Stimulated activated CD4-positive, alpha-beta T cell treated with anti-CD3 and anti-CD28 coated beads, TNF-alpha, amount 100 ng/mL, for 4 hours (primary cell): ENCODE results near the gene TLR7.

Experiments
- DNase-seq, 3 experiments: peaks; one replicate each; pipeline ENCODE4 v3.0.0-alpha.2; 2020; ENCODE audit warnings: low read depth in 3 of 3

TLR7 gene

GRCh38 chrX:12866451-12867377, at the start of gene TLR7:
Gene TLR7 (plus strand): TSS chrX:12867072. CDS start chrX:12867579, 507 bp downstream.
- no peak for DNase-seq

DNA sequence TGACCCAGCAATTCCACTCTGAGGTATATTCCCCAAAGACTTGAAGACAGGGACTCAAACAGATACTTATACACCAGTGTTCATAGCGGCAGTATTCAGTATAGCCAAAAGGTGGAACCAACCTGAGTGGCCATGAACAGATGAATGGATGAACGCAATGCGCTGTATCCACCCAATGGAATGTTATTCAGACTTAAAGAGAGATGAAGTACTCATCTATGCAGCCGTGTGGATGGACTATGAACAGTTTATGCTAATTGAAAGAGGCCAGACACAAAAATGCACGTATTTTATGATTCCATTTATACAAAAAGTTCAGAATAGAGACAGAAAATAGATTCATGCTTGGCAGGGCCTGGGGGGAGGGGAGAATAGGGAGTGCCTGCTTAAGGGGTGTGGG, 49.3 kb upstream of the TLR7 start:
- no peak for DNase-seq

DNA sequence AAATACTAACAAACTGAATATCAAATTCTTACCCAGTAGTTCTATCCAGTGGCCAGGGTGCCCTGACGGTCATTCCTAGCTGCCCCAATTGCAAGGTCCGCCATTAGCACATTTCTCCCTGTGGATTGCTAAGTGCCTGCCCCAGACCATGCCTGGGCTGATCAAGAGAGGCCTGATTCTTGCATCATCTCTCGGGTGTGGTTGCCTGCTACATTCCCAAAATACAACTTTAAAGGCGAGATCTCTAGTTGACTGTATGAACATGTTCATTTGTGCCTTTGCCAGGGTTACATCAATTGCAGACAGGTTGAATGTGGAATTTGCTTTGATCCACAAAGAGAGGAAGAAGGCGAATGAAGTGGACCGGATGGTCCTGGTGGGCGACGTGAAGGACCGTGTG, 47.6 kb upstream of the TLR7 start:
- DNase-seq, result no peak

DNA sequence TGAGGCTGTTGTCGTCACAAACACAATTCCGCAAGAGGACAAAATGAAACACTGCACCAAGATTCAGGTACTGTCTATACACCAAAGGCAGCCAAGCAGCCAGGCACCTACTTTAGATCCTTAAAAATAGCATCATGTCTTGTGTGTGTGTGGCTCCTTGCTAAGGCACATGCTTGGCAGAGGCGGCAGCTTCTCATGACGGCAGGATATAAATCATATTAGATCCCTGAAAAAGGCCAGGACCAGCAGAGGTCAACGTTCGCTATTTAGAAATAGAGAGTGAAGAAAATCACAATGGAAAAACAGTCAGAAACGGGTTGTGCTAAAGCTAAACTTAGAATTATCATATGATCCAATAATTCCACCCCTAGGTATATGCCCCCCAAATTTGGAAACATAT, 46.1 kb upstream of the TLR7 start:
- no peak for DNase-seq

DNA sequence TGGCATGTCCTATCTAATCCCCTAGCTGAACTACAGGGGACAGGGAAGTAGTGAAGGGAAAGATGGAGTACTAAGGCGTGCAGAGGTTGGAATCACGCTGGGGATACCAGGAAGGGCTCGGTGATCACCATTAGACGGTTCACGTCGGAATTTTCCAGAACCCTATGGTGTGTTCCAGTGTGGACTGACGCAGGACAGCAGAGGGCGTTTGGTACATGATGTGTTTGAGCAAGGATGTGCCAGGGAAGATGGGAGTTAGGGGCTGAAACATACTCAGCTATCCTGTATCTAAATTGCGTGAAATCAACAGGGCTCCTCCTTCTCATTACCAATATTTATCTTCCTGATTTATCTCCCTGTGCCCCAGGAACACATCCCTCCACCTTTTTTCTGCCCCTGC, 41.9 kb upstream of the TLR7 start:
- DNase-seq, result no peak

DNA sequence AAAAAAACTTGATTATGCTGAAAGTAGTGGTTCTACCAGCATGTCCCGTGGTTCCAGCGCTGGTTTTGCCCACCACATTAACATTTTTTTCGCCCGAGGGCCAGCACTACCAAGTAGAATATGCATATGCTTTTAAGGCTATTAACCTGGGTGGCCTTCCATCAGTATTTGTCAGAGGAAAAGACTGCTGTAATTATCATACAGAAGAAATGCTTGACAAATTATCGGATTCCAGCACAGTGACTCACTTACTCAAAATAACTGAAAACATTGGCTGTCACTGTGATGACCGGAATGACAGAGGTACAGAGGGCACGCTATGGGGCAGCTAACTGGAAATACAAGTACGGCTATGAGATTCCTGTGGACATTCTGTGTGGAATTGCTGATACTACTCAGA, 41.1 kb upstream of the TLR7 start:
- no peak for DNase-seq

DNA sequence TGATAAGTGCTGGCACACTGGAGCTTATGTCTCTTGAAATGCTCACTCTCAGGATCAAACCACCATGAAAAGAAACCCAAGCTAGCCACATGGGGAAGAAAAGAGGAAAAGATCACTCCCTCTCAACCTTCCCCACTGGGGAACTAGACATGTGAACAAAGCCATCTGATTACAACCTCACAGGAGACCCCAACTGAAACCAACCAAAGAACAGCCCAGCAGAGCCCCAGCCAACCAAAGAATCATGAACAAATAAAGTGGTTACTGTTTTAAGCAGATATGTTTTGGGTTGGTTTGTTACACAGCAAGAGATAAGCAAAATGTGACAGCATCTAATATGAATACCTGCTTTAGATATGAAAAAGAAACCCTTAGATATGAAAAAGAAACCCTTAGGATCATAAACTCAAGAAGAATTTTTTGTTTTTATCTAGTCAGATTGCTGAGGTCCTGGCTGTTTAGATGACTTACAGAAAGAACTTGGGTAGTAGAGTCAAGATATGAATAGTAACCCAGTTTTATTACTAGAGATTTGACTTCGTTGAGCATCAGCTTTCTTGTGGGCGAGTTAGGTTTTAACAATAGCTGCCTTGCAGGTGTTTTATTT, 23.7 kb upstream of the TLR7 start:
- no peak for DNase-seq

GRCh38 chrX:12843668-12844279, 23.1 kb upstream of the TLR7 start:
- DNase-seq, result no peak

DNA sequence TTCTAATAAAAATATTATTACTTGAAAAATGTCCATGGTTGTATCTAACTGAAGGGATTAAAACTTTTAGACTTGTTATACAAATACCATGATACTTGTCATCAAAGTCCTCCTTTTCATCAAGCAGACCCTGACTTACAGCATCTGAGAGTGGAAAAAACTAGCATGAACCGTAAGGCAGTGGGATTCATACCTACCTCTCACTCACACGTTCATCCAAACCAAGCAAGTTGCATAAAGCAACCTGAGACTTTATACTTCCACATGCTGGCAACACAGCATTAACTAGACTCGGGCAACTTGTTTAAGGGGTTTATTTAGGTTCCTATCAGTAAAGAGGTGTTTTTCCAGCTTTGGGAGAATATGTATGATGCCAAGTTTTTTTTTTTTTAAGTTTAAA, 22.6 kb upstream of the TLR7 start:
- no peak for DNase-seq

DNA sequence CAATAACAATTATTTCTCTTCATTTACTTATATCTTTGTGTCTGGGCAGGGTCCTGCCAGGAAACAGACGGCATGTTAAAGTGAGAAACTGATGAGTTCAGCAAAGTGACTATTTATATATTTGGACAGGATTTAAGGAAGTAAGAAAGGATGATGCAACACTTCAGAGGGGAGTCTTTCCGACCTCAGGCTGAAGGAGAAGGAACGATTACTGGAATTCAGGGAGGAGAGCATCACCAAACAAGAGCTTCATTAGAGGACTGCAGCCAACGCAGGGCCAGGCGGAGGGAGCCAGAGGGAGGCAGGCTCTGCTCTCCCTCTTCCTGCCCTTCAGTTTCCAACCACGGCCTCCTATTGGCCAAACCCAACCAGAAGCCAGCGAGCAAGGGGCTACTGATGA, 1.5 kb upstream of the TLR7 start:
- no peak for DNase-seq

DNA sequence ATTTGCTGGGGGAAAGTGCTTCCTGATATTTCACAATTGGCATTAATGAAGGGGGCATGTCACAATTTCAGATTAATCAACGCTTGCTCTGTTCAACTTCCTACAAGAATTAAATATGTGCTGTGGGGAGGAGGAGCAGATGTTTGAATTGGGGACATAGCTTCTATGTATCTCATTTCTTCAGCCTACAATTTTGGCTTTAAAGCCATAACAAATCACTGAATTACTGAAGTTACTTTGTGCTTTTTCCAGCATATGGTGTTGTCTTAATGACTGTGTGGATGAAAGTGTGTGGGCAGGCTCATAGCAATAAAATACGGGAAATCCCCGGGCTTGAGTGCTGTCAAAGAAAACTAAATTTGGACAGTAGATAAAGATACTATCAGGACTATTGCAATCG, 813 bp downstream of the TLR7 start:
- DNase-seq, result no peak

- DNase-seq, result no peak
Observed at GRCh38 chrX:12868747-12869146, 1.9 kb downstream of the TLR7 start.

- DNase-seq, result no peak
Observed at GRCh38 chrX:12871257-12871656, 4.4 kb downstream of the TLR7 start.

DNA sequence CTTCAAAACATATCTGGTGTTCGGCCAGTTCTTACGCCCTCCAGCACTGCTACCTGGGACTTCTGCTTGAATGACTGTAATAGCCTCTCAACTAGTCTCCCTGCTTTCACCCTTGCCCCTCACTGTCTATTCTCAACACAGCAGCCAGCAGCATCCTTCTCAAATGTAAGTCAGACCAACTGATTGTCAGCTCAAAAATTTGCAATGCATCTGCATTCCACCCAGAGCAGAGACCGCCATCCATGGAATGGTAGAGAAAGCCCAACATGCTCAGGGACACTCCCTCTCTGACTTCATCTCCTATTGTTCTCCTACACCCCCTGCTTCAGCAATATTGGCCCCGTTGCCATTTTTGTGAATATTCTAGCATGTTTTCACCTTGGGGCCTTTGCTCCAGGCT, 5.9 kb downstream of the TLR7 start:
- DNase-seq, result no peak

DNA sequence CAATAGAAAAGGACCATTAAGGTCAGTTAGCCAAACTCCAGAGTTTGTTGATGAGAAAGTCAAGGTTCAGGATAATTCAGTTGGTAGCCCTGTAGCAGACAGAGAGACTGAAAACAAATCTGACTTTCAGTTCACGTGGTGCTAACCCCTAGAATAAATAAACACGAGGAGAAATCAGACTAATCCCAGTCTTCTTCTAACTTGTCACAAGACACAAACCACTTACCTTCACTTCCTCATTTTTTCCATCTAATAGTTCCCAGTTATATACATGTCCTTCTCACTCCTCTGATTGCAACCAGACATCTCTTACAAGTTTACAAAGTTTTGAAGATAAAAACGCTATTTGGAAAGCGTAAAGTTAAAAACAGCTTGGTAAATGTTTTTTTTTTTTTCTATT, 7.7 kb downstream of the TLR7 start:
- no peak for DNase-seq

DNA sequence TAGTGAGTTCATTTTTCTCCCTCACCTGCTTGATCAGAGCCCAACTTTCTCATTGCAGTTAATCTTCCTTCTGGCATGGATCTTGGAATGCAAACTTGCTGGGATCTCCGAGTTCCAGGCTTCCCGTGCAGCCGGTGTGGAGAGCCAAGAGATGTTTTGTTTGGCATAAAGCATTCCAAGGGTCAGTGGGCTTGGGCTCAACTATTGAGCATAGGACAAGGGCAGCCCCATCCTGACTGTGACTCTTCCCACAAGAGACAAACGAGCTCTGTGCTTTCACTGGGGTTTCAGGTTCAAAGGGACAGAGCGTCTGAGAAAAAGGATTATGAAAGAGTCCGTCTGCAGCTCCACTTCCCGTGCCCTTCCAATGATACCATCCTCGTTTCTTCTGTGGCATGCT, 10.5 kb downstream of the TLR7 start:
- no peak for DNase-seq

DNA sequence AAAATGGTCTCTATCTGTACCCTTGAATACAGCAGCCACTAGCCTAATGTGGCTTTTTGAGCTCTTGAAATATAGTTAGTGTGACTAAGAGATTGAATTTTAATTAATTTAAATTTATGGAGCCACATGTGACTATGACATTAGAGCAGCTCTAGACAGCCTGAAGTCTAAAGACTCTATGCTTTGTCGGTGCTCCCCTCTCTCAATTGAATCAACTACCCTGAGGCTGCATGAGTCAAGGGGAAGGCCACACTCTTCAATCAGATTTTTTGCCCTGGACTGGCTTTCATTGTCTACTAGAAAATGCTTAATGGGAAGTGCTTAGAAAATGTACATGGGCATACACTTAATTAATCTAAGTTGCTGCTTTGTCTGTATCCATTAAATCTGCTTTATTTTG, 11.7 kb downstream of the TLR7 start:
- no peak for DNase-seq

DNA sequence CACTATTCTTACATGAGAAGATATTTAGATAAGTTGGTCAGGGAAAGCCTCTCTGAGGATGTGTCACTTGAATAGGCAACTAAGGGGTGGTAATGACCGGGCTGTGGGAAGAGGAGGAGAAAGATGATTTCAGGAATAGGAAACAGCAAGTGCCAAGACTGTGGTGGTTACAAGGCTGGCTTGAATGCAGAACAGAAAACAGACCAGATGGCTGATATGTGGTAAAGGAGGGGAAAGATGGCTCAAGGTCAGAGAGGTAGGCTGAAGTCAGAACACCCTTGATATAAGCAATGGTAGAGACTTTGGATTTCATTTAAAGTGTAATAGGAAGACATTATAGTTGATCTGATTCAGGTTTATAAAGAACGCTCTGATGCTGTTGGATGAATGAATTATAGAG, 15.0 kb downstream of the TLR7 start:
- DNase-seq, result no peak

- DNase-seq, result no peak
Observed at GRCh38 chrX:12885508-12885907, 18.6 kb downstream of the TLR7 start.

DNA sequence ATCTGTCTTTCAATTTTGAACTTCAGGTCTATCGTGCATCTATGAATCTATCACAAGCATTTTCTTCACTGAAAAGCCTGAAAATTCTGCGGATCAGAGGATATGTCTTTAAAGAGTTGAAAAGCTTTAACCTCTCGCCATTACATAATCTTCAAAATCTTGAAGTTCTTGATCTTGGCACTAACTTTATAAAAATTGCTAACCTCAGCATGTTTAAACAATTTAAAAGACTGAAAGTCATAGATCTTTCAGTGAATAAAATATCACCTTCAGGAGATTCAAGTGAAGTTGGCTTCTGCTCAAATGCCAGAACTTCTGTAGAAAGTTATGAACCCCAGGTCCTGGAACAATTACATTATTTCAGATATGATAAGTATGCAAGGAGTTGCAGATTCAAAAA, 19.7 kb downstream of the TLR7 start:
- no peak for DNase-seq

DNA sequence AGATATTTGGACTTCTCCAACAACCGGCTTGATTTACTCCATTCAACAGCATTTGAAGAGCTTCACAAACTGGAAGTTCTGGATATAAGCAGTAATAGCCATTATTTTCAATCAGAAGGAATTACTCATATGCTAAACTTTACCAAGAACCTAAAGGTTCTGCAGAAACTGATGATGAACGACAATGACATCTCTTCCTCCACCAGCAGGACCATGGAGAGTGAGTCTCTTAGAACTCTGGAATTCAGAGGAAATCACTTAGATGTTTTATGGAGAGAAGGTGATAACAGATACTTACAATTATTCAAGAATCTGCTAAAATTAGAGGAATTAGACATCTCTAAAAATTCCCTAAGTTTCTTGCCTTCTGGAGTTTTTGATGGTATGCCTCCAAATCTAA, 20.3 kb downstream of the TLR7 start:
- DNase-seq, result no peak

DNA sequence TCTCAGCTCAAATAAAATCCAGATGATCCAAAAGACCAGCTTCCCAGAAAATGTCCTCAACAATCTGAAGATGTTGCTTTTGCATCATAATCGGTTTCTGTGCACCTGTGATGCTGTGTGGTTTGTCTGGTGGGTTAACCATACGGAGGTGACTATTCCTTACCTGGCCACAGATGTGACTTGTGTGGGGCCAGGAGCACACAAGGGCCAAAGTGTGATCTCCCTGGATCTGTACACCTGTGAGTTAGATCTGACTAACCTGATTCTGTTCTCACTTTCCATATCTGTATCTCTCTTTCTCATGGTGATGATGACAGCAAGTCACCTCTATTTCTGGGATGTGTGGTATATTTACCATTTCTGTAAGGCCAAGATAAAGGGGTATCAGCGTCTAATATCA, 20.9 kb downstream of the TLR7 start:
- DNase-seq, result no peak

GRCh38 chrX:12890467-12890866, 23.6 kb downstream of the TLR7 start:
- no peak for DNase-seq
